Stimulated activated CD4-positive, alpha-beta T cell treated with anti-CD3 and anti-CD28 coated beads, Interleukin-15, amount 100 ng/mL, for 48 hours (primary cell): Measurements from ENCODE around the gene PRTFDC1.
"Not testable (repeated sequence)": the region's sequence is repeated elsewhere in the genome, so short reads cannot be mapped to it uniquely, and the experiment has no call there.

ENCODE experiments used
- DNase-seq, 2 donors: peaks; one replicate each; pipeline ENCODE4 v3.0.0-alpha.2; 2020; ENCODE audit warnings: low read depth in 2 of 2

PRTFDC1 gene

GRCh38 chr10:24952143-24952706 lies at the start of gene PRTFDC1:
Gene PRTFDC1, minus strand, starts transcription at chr10:24952606. Its CDS starts 31 bp downstream, at chr10:24952575.
- DNase-seq = no peak

- DNase-seq = no peak
Measured at GRCh38 chr10:24998044-24998443, 45.6 kb upstream of the PRTFDC1 start.

GRCh38 chr10:24995072-24995471 lies 42.7 kb upstream of the PRTFDC1 start:
- no peak for DNase-seq

- no peak for DNase-seq
Measured at GRCh38 chr10:24993237-24993958, 41.0 kb upstream of the PRTFDC1 start.

- DNase-seq = no peak
Measured at GRCh38 chr10:24992512-24993133, 40.2 kb upstream of the PRTFDC1 start.

GRCh38 chr10:24991298-24991697 lies 38.9 kb upstream of the PRTFDC1 start:
- no peak for DNase-seq

GRCh38 chr10:24989867-24990266 lies 37.5 kb upstream of the PRTFDC1 start:
- DNase-seq = no peak

GRCh38 chr10:24988831-24989640 lies 36.6 kb upstream of the PRTFDC1 start:
- DNase-seq = no peak

- no peak for DNase-seq
Measured at GRCh38 chr10:24984906-24985305, 32.5 kb upstream of the PRTFDC1 start.

GRCh38 chr10:24983946-24984345 lies 31.5 kb upstream of the PRTFDC1 start:
- DNase-seq = no peak

GRCh38 chr10:24983130-24983529 lies 30.7 kb upstream of the PRTFDC1 start:
- no peak for DNase-seq

GRCh38 chr10:24982319-24983112 lies 30.1 kb upstream of the PRTFDC1 start:
- DNase-seq = no peak

GRCh38 chr10:24981161-24981710 lies 28.8 kb upstream of the PRTFDC1 start:
- DNase-seq = no peak

GRCh38 chr10:24979685-24980084 lies 27.3 kb upstream of the PRTFDC1 start:
- no peak for DNase-seq

- no peak for DNase-seq
Measured at GRCh38 chr10:24974976-24975375, 22.6 kb upstream of the PRTFDC1 start.

GRCh38 chr10:24973163-24973562 lies 20.8 kb upstream of the PRTFDC1 start:
- no peak for DNase-seq

GRCh38 chr10:24971374-24971773 lies 19.0 kb upstream of the PRTFDC1 start:
- no peak for DNase-seq

GRCh38 chr10:24969841-24970281 lies 17.5 kb upstream of the PRTFDC1 start:
- DNase-seq = no peak

GRCh38 chr10:24968951-24969350 lies 16.5 kb upstream of the PRTFDC1 start:
- not testable (repeated sequence) for DNase-seq

GRCh38 chr10:24968349-24968748 lies 15.9 kb upstream of the PRTFDC1 start:
- DNase-seq = no peak

- no peak for DNase-seq
Measured at GRCh38 chr10:24966962-24967481, 14.6 kb upstream of the PRTFDC1 start.
